Measurements from ENCODE around the gene MYL5. TPM values are rescaled to one million over a fixed set of nuclear protein-coding genes. Genes with fewer than 3 reads are reported as not detected.

Gene MYL5
- total and polyA plus RNA-seq, 12 donors, result 5.9 to 77.6 (median 21.5) TPM

DNA sequence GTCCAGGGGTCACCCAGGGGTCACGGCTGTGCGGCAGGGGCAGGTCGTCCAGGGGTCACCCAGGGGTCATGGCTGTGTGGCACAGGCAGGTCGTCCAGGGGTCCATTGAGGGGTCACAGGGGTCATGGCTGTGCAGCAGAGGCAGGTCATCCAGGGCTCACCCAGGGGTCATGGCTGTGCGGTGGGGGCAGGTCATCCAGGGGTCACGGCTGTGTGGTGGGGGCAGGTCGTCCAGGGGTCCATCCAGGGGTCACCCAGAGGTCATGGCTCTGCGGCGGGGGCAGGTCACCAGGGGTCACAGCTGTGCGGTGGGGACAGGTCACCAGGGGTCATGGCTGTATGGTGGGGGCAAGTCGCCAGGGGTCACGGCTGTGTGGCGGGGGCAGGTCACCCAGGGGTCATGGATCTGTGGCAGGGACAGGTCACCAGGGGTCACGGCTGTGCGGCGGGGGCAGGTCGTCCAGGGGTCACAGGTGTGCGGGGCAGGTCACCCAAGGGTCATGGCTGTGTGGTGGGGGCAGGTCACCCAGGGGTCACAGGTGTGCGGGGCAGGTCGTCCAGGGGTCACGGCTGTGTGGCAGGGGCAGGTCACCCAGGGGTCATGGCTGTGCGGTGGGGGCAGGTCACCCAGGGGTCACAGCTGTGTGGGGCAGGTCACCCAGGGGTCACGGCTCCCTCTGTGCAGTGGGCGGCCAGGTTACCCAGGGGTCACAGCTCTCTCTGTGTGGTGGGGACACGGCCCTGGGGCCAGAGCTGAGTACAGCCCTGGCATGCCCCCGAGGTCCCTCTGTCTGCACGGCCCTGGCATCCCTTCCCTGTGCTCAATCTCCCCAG, 16.3 kb upstream of the MYL5 start:
- H3K27ac ChIP-seq, result no peak overlapping the region
- WGBS, 4 donors, result 71 to 87% (median 77%) methylated on average over 3 to 27 of the region's 27 CpGs
- H3K36me3 ChIP-seq (replicated peaks in 1 of 2), result no peaks in the 10 kb centered on the region
- no peak for DNase-seq
- intact Hi-C loops (cut with DNase I), result no loop called here
- no peaks in the 10 kb centered on the region for H3K9me3 ChIP-seq (replicated peaks in 1 of 3)
- TF ChIP-seq POLR2A (IDR thresholded peaks at IDR 0.05), result no peak
- TF ChIP-seq, protein P1, sequence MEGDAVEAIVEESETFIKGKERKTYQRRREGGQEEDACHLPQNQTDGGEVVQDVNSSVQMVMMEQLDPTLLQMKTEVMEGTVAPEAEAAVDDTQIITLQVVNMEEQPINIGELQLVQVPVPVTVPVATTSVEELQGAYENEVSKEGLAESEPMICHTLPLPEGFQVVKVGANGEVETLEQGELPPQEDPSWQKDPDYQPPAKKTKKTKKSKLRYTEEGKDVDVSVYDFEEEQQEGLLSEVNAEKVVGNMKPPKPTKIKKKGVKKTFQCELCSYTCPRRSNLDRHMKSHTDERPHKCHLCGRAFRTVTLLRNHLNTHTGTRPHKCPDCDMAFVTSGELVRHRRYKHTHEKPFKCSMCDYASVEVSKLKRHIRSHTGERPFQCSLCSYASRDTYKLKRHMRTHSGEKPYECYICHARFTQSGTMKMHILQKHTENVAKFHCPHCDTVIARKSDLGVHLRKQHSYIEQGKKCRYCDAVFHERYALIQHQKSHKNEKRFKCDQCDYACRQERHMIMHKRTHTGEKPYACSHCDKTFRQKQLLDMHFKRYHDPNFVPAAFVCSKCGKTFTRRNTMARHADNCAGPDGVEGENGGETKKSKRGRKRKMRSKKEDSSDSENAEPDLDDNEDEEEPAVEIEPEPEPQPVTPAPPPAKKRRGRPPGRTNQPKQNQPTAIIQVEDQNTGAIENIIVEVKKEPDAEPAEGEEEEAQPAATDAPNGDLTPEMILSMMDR (IDR thresholded peaks at IDR 0.05), result no peak
- peaks cover under 1% of the 10 kb centered on the region for H3K27me3 ChIP-seq
- no peaks in the 10 kb centered on the region for H3K4me1 ChIP-seq (replicated peaks in 1 of 2)
- no peak overlapping the region for H3K4me3 ChIP-seq

DNA sequence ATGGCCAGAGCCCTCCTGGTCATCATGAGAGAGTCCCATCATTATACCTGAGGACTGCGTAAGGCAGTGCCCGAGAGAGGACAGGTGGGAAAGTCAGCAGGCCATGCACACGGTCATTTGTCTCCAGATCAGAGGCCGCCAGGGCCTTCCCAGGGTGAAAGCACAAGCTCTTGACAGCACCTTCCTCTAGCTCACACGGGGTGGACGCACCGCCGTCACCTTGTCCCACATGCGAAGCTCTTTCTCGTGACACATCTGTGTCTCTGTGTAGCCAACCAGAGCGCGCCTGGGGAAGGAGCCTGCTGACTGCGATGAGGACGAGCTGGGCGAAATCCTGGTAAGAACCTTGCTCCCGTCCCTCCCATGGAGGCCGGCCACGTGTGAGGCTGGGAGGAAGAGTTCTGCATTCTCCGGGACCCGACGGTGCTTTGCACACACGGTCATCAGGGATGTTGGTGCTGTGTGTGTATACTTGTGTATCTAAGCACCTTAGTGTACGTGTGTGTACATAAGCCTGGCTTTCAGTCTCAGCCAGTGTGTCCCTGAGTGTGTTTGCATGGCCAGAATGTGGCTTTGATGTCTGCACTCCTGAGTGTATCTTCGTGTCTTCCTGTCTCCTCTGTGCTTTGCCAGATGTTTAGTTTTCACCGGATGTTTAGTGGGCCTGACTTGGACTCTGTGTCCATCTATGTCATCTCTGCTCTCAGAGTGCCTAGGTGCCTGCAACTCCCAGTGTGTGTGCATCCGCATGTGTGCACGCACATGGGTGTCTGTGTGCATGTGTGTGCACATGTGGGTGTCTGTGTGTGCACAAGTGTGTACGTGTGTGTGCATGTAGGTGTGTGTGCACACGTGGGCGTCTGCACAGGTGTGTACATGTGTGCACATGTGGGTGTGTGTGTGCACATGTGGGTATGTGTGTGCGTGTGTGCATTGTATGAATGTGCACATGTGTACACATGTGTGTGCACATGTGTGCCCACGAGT, 15.4 kb upstream of the MYL5 start:
- Histone ChIP-seq H3K4me1 (replicated peaks in 1 of 2) (no peaks in the 10 kb centered on the region), H3K36me3 (replicated peaks in 1 of 2) (no peaks in the 10 kb centered on the region), H3K4me3 (no peak overlapping the region), H3K27ac (no peak overlapping the region), H3K9me3 (replicated peaks in 1 of 3) (no peaks in the 10 kb centered on the region), H3K27me3 (peaks cover 6% of the 10 kb centered on the region)
- WGBS, 4 donors, result 84 to 91% (median 89%) methylated on average over 29 to 32 of the region's 32 CpGs
- intact Hi-C loops (cut with DNase I), result no loop called here
- no peak for TF ChIP-seq POLR2A (IDR thresholded peaks at IDR 0.05)
- TF ChIP-seq, protein P1 (IDR thresholded peaks at IDR 0.05), result no peak
- no peak for DNase-seq

DNA sequence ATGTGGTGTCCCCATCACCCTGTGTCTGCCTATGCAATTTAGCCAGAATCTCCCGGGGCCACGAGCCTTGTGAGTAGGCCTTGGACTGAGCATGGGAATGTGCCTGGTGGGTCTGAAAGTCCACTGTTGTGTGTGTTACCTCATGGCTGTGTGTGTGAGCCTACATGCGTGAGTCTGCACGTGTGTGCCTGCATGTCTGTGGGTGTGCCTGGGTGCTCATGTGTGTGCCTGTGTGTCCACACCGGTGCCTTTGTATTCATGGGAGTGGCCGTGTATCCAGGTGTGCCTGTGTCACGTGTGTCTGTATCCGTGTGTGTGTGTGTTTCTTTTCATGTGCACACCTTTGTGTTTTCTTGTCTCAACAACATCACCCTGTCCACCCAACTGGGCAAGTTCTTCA, 14.5 kb upstream of the MYL5 start:
- 85 to 96% (median 90%) methylated on average over 8 of the region's 8 CpGs for WGBS, 4 donors
- H3K27me3 ChIP-seq, result peaks cover 6% of the 10 kb centered on the region
- H3K4me3 ChIP-seq, result no peak overlapping the region
- H3K36me3 ChIP-seq (replicated peaks in 1 of 2), result no peaks in the 10 kb centered on the region
- H3K4me1 ChIP-seq (replicated peaks in 1 of 2), result no peaks in the 10 kb centered on the region
- intact Hi-C loops (cut with DNase I), result no loop called here
- H3K9me3 ChIP-seq (replicated peaks in 1 of 3), result no peaks in the 10 kb centered on the region
- H3K27ac ChIP-seq, result no peak overlapping the region
- DNase-seq, result peak in 1 of 7 donors; percentile 9
- TF ChIP-seq, protein P1 (IDR thresholded peaks at IDR 0.05), result no peak
- TF ChIP-seq POLR2A (IDR thresholded peaks at IDR 0.05), result no peak

DNA sequence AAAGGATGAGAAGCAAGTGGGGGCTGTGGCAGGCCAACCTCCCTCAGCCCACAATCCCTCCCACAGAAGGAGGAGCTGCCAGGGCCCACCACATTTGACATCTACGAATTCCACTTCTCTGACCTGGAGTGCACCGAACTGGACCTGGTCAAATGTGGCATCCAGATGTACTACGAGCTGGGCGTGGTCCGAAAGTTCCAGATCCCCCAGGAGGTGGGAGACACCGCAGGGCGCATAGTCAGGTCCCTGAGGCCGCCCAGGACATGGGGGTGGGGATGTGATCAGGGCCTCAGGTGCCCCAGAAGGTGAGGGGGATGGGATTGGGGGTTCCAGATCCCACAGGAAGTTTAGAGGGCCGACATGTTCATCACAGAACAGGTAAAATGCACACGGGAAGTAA, 13.9 kb upstream of the MYL5 start:
- DNase-seq, result peak in 1 of 7 donors; percentile 2
- TF ChIP-seq POLR2A (IDR thresholded peaks at IDR 0.05), result no peak
- TF ChIP-seq, protein P1 (IDR thresholded peaks at IDR 0.05), result no peak
- WGBS, 4 donors, result 83 to 91% (median 91%) methylated on average over 5 to 10 of the region's 10 CpGs
- Histone ChIP-seq H3K27me3 (peaks cover 6% of the 10 kb centered on the region), H3K4me1 (replicated peaks in 1 of 2) (no peaks in the 10 kb centered on the region), H3K36me3 (replicated peaks in 1 of 2) (no peaks in the 10 kb centered on the region), H3K4me3 (no peak overlapping the region), H3K9me3 (replicated peaks in 1 of 3) (no peaks in the 10 kb centered on the region), H3K27ac (no peak overlapping the region)
- intact Hi-C loops (cut with DNase I), result no loop called here
